Chondrocyte (in vitro differentiated cells): ENCODE measurements around the gene ATG7. TPM values are rescaled to one million over a fixed set of nuclear protein-coding genes. Genes with fewer than 3 reads are reported as not detected.

Source experiments
- DNase-seq: peaks from one replicate; pipeline ENCODE4 v3.0.0; 2021; ENCODE audit warnings: mixed read lengths, low spot score
- H3K27ac Mint-ChIP-seq: one replicate; pipeline ENCODE4 v1.8.0; 2021; ENCODE audit warnings: mild to moderate bottlenecking, moderate library complexity, mixed read lengths; ENCODE audit not compliant: unreplicated experiment
- H3K27me3 Mint-ChIP-seq: 2 replicates; pipeline ENCODE4 v1.8.0; 2021; ENCODE audit warnings: low read depth, mixed read lengths
- H3K36me3 Mint-ChIP-seq: 2 replicates; pipeline ENCODE4 v1.8.0; 2021; ENCODE audit warnings: low read depth, mixed read lengths
- H3K4me1 Mint-ChIP-seq: 2 replicates; pipeline ENCODE4 v1.8.0; 2021; ENCODE audit warnings: low read depth, mild to moderate bottlenecking, mixed read lengths
- H3K4me3 Mint-ChIP-seq: one replicate; pipeline ENCODE4 v1.8.0; 2021; ENCODE audit warnings: mild to moderate bottlenecking, moderate library complexity, mixed read lengths; ENCODE audit not compliant: unreplicated experiment
- H3K9me3 Mint-ChIP-seq: 2 replicates; pipeline ENCODE4 v1.8.0; 2021; ENCODE audit warnings: low read depth, mixed read lengths
- total RNA-seq: library from RNA; stranded (reverse); gene quantifications from 3 replicates; pipeline ENCODE4 v1.2.1, GENCODE V29; 2021
- TF ChIP-seq, protein P1 (sequence below): fragments of 200-600 bp; sonication (generic); IDR thresholded peaks from 2 replicates; pipeline ENCODE4 v1.5.0; 2021; ENCODE audit warnings: antibody characterized with exemption, mild to moderate bottlenecking, moderate library complexity

ATG7 gene
- total RNA-seq, 1 donor from 2014 or later = 27.4 TPM

DNA sequence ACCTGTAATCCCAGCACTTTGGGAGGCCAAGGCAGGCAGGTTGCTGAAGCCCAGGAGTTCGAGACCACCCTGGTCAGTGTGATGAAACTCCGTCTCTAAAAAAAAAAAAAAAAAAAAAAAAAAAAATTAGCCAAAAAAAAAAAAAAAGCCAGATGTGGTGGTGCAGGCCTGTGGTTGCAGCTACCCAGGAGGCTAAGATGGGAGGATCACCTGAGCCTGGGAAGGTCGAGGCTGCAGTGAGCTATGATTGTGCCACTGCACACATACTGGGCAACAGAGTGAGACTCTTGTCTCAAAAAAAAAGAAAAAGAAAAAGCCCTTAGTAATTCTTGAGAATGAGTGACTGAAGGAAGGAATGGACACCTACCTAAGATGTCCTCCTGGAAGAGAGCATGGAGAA is 266.4 kb downstream of the ATG7 start:
- TF ChIP-seq, protein P1, sequence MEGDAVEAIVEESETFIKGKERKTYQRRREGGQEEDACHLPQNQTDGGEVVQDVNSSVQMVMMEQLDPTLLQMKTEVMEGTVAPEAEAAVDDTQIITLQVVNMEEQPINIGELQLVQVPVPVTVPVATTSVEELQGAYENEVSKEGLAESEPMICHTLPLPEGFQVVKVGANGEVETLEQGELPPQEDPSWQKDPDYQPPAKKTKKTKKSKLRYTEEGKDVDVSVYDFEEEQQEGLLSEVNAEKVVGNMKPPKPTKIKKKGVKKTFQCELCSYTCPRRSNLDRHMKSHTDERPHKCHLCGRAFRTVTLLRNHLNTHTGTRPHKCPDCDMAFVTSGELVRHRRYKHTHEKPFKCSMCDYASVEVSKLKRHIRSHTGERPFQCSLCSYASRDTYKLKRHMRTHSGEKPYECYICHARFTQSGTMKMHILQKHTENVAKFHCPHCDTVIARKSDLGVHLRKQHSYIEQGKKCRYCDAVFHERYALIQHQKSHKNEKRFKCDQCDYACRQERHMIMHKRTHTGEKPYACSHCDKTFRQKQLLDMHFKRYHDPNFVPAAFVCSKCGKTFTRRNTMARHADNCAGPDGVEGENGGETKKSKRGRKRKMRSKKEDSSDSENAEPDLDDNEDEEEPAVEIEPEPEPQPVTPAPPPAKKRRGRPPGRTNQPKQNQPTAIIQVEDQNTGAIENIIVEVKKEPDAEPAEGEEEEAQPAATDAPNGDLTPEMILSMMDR = no peak
- DNase-seq = no peak
- H3K27ac Mint-ChIP-seq = no peak overlapping the region
- H3K27me3 Mint-ChIP-seq = no peaks in the 10 kb centered on the region
- H3K9me3 Mint-ChIP-seq = no peaks in the 10 kb centered on the region
- H3K4me3 Mint-ChIP-seq = no peak overlapping the region
- peaks cover 3% of the 10 kb centered on the region for H3K36me3 Mint-ChIP-seq
- H3K4me1 Mint-ChIP-seq = peaks cover 18% of the 10 kb centered on the region

DNA sequence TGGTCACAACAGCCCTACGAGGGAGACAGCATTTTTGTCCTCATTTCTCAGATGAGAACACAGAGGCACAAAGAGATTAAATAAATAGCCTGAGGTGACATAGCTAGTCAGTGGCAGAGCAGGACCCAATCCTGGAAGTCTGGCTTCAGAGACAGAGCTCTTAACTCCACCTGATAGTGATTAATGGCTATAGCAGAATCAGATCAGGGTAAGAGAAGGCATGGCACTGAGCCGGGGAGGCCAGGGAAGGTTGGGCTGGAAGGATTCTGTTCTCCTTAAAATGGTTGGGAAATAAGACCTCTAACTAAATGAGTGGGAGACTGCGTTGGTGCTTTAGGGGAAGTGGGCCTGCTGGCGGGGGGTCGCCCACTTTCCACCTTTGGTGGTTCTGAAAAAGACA is 267.0 kb downstream of the ATG7 start:
- no peak for DNase-seq
- peaks cover 3% of the 10 kb centered on the region for H3K36me3 Mint-ChIP-seq
- peak overlapping the region; percentile 33 for H3K27ac Mint-ChIP-seq
- peaks cover 11% of the 10 kb centered on the region for H3K4me1 Mint-ChIP-seq
- no peaks in the 10 kb centered on the region for H3K9me3 Mint-ChIP-seq
- TF ChIP-seq, protein P1 = no peak
- H3K4me3 Mint-ChIP-seq = no peak overlapping the region
- no peaks in the 10 kb centered on the region for H3K27me3 Mint-ChIP-seq

- peak; percentile 80 for DNase-seq
- H3K4me3 Mint-ChIP-seq = no peak overlapping the region
- no peaks in the 10 kb centered on the region for H3K27me3 Mint-ChIP-seq
- no peaks in the 10 kb centered on the region for H3K9me3 Mint-ChIP-seq
- no peak overlapping the region for H3K27ac Mint-ChIP-seq
- TF ChIP-seq, protein P1 = no peak
- H3K4me1 Mint-ChIP-seq = peaks cover 9% of the 10 kb centered on the region
- peaks cover 3% of the 10 kb centered on the region for H3K36me3 Mint-ChIP-seq
Measured at GRCh38 chr3:11539677-11540076, 267.5 kb downstream of the ATG7 start.

DNA sequence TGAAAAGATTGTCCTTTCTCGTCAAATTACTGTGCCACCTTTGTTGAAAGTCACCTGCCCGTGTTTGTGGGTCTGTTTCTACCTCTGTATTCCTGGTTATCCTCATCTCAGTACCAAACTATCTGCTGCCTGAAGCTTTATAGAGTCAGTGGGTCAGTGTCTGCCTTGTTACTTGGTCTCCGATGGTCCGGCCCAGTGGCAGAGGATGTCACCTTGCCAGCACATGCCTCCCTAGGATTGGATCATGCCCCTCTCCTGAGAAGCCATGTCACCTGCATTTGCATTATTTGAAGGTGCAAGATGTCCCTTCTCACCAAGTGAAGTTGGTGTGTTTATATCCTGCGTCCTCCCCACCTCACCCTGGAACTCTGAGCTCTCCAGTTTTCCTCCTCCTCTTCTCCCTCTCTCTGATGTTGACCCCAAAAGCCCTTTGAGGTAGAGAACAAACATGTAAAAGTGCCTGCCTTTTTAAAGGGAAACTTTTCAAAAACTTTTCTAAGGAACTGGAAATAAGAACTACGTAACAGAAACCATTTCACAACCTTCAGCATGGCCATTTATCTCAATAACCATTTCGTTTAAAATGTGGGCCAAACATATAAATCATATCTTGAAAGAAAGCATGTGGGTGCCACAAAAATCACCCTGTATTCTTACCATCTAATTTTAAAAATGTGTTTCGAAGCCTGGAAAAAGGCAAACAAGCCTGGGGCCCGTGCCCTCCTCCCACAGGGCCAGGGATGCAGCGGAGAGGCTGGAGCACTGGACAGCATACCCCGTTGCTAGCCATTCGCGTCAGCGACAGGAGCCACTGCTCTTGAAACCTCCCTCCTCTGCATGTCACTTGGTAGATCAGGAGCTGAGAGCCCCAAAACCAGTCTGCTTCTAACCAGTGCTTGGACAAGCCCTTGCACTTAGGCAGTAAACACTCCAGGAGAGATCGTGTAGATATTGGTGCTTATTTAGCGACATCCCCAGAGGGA is 269.4 kb downstream of the ATG7 start:
- Mint-ChIP-seq H3K27me3 (no peaks in the 10 kb centered on the region), H3K4me1 (peaks cover 15% of the 10 kb centered on the region), H3K9me3 (no peaks in the 10 kb centered on the region), H3K36me3 (peaks cover 3% of the 10 kb centered on the region), H3K27ac (no peak overlapping the region), H3K4me3 (no peak overlapping the region)
- no peak for DNase-seq
- TF ChIP-seq, protein P1 = no peak

GRCh38 chr3:11542551-11542950 is 270.4 kb downstream of the ATG7 start:
- Mint-ChIP-seq H3K27me3 (no peaks in the 10 kb centered on the region), H3K36me3 (peaks cover 3% of the 10 kb centered on the region), H3K4me3 (no peak overlapping the region), H3K9me3 (no peaks in the 10 kb centered on the region), H3K27ac (no peak overlapping the region), H3K4me1 (peaks cover 18% of the 10 kb centered on the region)
- no peak for DNase-seq
- TF ChIP-seq, protein P1 = no peak
